Liver (tissue), 9 donors: ENCODE measurements around the gene HS6ST3. TPM values are rescaled to one million over a fixed set of nuclear protein-coding genes. Genes with fewer than 3 reads are reported as not detected.

Experiments used
- DNase-seq: peaks from one replicate; pipeline ENCODE4 v3.0.0-alpha.2; 2017; ENCODE audit warnings: low spot score
- H3K27ac ChIP-seq, 2 donors: one replicate each; pipeline ENCODE4 v1.7.0; 2013; ENCODE audit warnings: inconsistent platforms in 2 of 2, low read length in 2 of 2, control low read depth in 1 of 2, low read depth in 1 of 2, mild to moderate bottlenecking in 1 of 2
- H3K27me3 ChIP-seq, 4 donors: one replicate each; pipeline versions ENCODE4 v1.6.1 to v1.7.0; 2013; ENCODE audit warnings: low read length in 3 of 4, inconsistent platforms in 1 of 4, mild to moderate bottlenecking in 1 of 4, moderate library complexity in 1 of 4; ENCODE audit not compliant: control insufficient read depth in 4 of 4, insufficient read depth in 4 of 4
- H3K36me3 ChIP-seq, 4 donors: one replicate each; pipeline versions ENCODE4 v1.6.1 to v1.7.0; 2013; ENCODE audit warnings: low read length in 3 of 4, mild to moderate bottlenecking in 3 of 4, low read depth in 1 of 4, moderate library complexity in 1 of 4; ENCODE audit not compliant: control insufficient read depth in 4 of 4, insufficient read depth in 3 of 4
- H3K4me1 ChIP-seq, 4 donors: one replicate each; pipeline versions ENCODE4 v1.6.1 to v1.7.0; 2013; ENCODE audit warnings: low read length in 3 of 4, mild to moderate bottlenecking in 3 of 4, moderate library complexity in 1 of 4; ENCODE audit not compliant: control insufficient read depth in 4 of 4, insufficient read depth in 4 of 4
- H3K4me3 ChIP-seq, 3 donors: one replicate each; pipeline versions ENCODE4 v1.6.1 to v1.7.0; 2013; ENCODE audit warnings: low read length in 3 of 3, control low read depth in 1 of 3, low read depth in 1 of 3, mild to moderate bottlenecking in 1 of 3
- H3K9ac ChIP-seq, 2 donors: one replicate each; pipeline ENCODE4 v1.7.0; 2013; ENCODE audit warnings: low read length in 2 of 2, mild to moderate bottlenecking in 2 of 2, moderate library complexity in 2 of 2, control low read depth in 1 of 2, low read depth in 1 of 2
- H3K9me3 ChIP-seq, 4 donors: one replicate each; pipeline versions ENCODE4 v1.6.1 to v1.7.0; 2013; ENCODE audit warnings: low read length in 3 of 4; ENCODE audit not compliant: control insufficient read depth in 4 of 4
- FOXA2 ChIP-seq: IDR thresholded peaks from 2 replicates; pipeline ENCODE4 v1.6.1; 2016; ENCODE audit warnings: antibody characterized with exemption
- GABPA ChIP-seq, 2 donors: IDR thresholded peaks in 1 of 2; conservative IDR thresholded peaks in 1 of 2; 2 replicates each; pipeline ENCODE4 v1.6.1; 2016; ENCODE audit warnings: antibody characterized with exemption in 2 of 2, mild to moderate bottlenecking in 1 of 2, moderate library complexity in 1 of 2
- RAD21 ChIP-seq, 2 donors: IDR thresholded peaks; 2 replicates each; pipeline ENCODE4 v1.6.1; 2016; ENCODE audit warnings: antibody characterized with exemption in 2 of 2, mild to moderate bottlenecking in 2 of 2
- SP1 ChIP-seq: IDR thresholded peaks from 2 replicates; pipeline ENCODE4 v1.6.1; 2018; ENCODE audit warnings: antibody characterized with exemption, mild to moderate bottlenecking
- TAF1 ChIP-seq: conservative IDR thresholded peaks from 2 replicates; pipeline ENCODE4 v1.6.1; 2016; ENCODE audit warnings: antibody characterized with exemption, mild to moderate bottlenecking
- YY1 ChIP-seq: IDR thresholded peaks from 2 replicates; pipeline ENCODE4 v1.6.1; 2016; ENCODE audit warnings: antibody characterized with exemption, mild to moderate bottlenecking
- WGBS: extraction: QIAGEN DNeasy Blood & Tissue Kit; methylation state at CpG from one replicate; pipeline ENCODE4 v1.1.7; 2013; 5-methylcytosine and 5-hydroxymethylcytosine counted together
- polyA plus RNA-seq, 2 donors: library from polyadenylated mRNA; stranded (reverse) in 1 of 2; unstranded in 1 of 2; fragments of 200-250 nt in 1 of 2; fragments of >200 nt in 1 of 2; fragmentation: Nextera tagmentation in 1 of 2; extraction: Ambion mirVana in 1 of 2; gene quantifications; one replicate each; pipeline versions ENCODE4 v1.2.1 to v1.2.3, GENCODE V29; 2013 to 2015
- total RNA-seq, 2 donors: library from RNA; depleted of rRNA; stranded (reverse); fragments of >200 nt; gene quantifications; one replicate each; pipeline ENCODE4 v1.2.3, GENCODE V29; 2014
- TF ChIP-seq, protein P1 (sequence below): IDR thresholded peaks from 2 replicates; pipeline ENCODE4 v1.6.1; 2016; ENCODE audit warnings: antibody characterized with exemption, mild to moderate bottlenecking
- TF ChIP-seq, protein P2 (sequence below): IDR thresholded peaks from 2 replicates; pipeline ENCODE4 v1.6.1; 2016; ENCODE audit warnings: antibody characterized with exemption
- TF ChIP-seq, protein P3 (sequence below): IDR thresholded peaks from 2 replicates; pipeline ENCODE4 v1.6.1; 2016; ENCODE audit warnings: antibody characterized with exemption
- donor health status: healthy.
- donor health status: healthy.
- donor health status: healthy.
- donor health status: healthy.
- donor health status: healthy.

HS6ST3 gene
- total and polyA plus RNA-seq, 4 donors: under 0.01 TPM; not detected in 3

DNA sequence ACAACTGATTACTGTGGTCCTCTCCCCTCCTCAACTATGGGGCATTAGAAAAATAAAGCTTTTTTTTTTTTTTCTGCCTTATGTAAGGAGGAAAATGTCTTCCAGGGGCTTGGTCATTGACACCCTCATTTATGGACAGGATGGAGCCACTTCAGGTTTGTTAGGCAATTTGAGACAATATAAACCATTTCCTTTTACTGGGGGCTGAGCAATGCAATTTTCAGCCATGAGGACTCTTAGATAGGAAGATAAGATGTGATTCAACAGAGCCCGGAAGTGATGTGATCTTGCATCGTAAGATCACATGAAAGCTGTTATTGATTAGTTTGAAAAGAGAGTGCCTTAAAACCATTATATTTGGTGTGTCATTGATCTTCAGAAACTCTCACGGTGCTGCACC, 693.6 kb downstream of the HS6ST3 start:
- no peak overlapping the region for H3K9ac ChIP-seq
- H3K4me1 ChIP-seq: no peaks in the 10 kb centered on the region
- H3K9me3 ChIP-seq: no peaks in the 10 kb centered on the region
- H3K27ac ChIP-seq: no peak overlapping the region
- 59% methylated on average over 3 of the region's 3 CpGs for WGBS
- no peaks in the 10 kb centered on the region for H3K36me3 ChIP-seq
- no peaks in the 10 kb centered on the region for H3K27me3 ChIP-seq
- no peak overlapping the region for H3K4me3 ChIP-seq
- TF ChIP-seq SP1 (no peak), GABPA (IDR thresholded peaks at IDR 0.05 in 1 of 2, conservative IDR thresholded peaks at IDR 0.05 in 1 of 2) (no peak)
- TF ChIP-seq, protein P1, sequence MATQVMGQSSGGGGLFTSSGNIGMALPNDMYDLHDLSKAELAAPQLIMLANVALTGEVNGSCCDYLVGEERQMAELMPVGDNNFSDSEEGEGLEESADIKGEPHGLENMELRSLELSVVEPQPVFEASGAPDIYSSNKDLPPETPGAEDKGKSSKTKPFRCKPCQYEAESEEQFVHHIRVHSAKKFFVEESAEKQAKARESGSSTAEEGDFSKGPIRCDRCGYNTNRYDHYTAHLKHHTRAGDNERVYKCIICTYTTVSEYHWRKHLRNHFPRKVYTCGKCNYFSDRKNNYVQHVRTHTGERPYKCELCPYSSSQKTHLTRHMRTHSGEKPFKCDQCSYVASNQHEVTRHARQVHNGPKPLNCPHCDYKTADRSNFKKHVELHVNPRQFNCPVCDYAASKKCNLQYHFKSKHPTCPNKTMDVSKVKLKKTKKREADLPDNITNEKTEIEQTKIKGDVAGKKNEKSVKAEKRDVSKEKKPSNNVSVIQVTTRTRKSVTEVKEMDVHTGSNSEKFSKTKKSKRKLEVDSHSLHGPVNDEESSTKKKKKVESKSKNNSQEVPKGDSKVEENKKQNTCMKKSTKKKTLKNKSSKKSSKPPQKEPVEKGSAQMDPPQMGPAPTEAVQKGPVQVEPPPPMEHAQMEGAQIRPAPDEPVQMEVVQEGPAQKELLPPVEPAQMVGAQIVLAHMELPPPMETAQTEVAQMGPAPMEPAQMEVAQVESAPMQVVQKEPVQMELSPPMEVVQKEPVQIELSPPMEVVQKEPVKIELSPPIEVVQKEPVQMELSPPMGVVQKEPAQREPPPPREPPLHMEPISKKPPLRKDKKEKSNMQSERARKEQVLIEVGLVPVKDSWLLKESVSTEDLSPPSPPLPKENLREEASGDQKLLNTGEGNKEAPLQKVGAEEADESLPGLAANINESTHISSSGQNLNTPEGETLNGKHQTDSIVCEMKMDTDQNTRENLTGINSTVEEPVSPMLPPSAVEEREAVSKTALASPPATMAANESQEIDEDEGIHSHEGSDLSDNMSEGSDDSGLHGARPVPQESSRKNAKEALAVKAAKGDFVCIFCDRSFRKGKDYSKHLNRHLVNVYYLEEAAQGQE: no peak
- no peak for DNase-seq

DNA sequence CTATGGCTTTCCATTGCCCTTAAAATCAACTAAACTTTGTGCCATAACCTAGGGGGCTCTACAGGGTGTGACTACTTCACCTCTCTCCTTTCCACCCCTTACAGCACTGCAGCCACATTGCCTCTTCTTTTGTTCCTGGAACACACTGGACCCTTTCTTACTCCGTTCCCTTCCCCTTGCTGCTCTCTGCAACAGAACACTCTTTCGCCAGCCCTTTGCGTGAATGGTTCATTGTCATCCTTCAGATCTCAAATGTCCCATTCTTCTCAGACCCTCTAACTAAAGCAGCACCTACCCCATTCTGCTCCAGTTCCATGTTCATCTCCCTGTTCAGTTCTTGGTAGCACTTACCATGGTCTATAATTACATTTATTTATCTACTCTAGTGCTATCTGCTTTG, 696.1 kb downstream of the HS6ST3 start:
- no peaks in the 10 kb centered on the region for H3K27me3 ChIP-seq
- 89% methylated on average over 3 of the region's 3 CpGs for WGBS
- no peak for DNase-seq
- H3K27ac ChIP-seq: no peak overlapping the region
- H3K4me3 ChIP-seq: no peak overlapping the region
- H3K4me1 ChIP-seq: no peaks in the 10 kb centered on the region
- no peak overlapping the region for H3K9ac ChIP-seq
- H3K36me3 ChIP-seq: no peaks in the 10 kb centered on the region
- TF ChIP-seq YY1 (no peak), RAD21 (IDR thresholded peaks at IDR 0.05) (no peak), FOXA2 (no peak), TAF1 (no peak)
- TF ChIP-seq, protein P1: no peak
- TF ChIP-seq, protein P2, sequence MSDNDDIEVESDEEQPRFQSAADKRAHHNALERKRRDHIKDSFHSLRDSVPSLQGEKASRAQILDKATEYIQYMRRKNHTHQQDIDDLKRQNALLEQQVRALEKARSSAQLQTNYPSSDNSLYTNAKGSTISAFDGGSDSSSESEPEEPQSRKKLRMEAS: no peak
- TF ChIP-seq, protein P3, sequence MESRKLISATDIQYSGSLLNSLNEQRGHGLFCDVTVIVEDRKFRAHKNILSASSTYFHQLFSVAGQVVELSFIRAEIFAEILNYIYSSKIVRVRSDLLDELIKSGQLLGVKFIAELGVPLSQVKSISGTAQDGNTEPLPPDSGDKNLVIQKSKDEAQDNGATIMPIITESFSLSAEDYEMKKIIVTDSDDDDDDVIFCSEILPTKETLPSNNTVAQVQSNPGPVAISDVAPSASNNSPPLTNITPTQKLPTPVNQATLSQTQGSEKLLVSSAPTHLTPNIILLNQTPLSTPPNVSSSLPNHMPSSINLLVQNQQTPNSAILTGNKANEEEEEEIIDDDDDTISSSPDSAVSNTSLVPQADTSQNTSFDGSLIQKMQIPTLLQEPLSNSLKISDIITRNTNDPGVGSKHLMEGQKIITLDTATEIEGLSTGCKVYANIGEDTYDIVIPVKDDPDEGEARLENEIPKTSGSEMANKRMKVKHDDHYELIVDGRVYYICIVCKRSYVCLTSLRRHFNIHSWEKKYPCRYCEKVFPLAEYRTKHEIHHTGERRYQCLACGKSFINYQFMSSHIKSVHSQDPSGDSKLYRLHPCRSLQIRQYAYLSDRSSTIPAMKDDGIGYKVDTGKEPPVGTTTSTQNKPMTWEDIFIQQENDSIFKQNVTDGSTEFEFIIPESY: no peak
- no peaks in the 10 kb centered on the region for H3K9me3 ChIP-seq
